Left renal pelvis (tissue), 4 donors: ENCODE measurements around the gene ZNF436. TPM values are rescaled to one million over a fixed set of nuclear protein-coding genes. Genes with fewer than 3 reads are reported as not detected.
"Not testable (repeated sequence)": the region's sequence is repeated elsewhere in the genome, so short reads cannot be mapped to it uniquely, and the experiment has no call there.

ENCODE experiments used
- DNase-seq, 4 donors: peaks; one replicate each; pipeline ENCODE4 v3.0.0-alpha.2; 2013; ENCODE audit warnings: low read depth in 4 of 4, low spot score in 3 of 4
- polyA plus RNA-seq, 4 donors: library from polyadenylated mRNA; unstranded; fragments of 120-200 nt; gene quantifications; one replicate each; pipeline ENCODE4 v1.2.1, GENCODE V29; 2013; ENCODE audit not compliant: insufficient read length in 4 of 4

ZNF436 gene
- polyA plus RNA-seq, 4 donors: 31.8 to 40.9 (median 37.4) TPM

DNA sequence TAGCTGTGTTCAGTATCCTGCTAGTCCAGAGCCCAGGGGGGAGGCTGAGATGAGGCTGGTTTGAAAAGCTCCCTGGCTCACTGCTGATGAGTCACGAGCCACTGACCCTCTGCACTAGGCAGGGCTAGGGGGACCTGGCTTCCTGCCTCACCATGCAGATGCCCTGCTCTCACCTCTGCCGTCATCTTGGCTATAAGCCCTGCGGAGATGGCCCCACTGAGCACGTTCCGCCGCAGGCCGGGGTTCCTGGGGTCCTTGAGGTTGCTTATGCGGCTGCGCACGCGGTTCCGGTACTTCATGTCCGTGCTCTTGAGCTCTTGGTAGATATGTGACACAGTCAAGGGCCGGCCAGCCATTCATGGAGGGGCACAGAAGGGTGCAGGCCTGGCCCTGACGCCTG is 24.1 kb upstream of the ZNF436 start:
- no peak for DNase-seq

DNA sequence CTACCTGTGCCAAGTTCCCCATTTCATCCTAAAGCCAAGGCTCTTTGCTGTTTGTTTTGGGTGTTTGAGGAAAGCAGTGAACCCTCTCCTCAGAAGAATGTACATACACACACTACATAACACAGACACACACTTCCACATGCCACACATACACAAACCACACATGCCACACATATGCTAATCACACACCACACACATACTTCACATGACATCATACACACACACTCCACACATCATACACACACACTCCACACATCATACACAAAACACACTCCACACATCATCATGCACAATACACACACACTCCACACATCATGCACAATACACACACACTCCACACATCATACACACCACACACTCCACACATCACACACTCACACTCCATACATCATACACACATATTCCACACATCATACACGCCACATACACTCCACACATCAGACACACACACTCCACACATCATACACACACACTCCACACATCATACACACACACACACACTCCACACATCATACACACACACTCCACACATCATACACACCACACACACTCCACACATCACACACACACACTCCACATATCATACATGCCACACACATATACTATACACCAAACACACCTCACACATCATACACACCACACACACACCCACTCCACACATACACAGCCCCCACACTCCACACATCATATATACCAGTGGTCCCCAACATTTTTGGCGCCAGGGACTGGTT is 22.7 kb upstream of the ZNF436 start:
- DNase-seq: no peak

DNA sequence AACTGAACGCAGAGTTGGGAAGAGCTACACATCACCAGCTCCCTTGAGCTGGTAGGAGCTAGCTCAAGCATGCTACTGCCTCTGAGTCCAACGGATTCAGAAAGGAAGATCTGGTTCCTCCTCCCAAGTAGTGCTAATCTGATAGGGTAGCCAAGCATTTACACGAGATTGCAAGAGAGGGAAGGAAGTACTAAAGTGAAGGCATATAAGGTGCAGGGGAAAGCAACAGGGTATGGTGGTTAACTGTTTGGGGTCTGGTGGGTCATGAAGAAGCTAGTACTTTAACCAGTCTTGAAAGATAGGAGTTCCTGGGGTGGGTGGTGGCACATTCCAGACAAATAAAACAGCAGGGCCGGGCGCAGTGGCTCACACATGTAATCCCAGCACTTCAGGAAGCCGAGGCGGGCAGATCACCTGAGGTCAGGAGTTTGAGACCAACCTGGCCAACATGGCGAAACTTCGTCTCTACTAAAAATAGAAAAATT is 20.2 kb upstream of the ZNF436 start:
- DNase-seq: no peak

DNA sequence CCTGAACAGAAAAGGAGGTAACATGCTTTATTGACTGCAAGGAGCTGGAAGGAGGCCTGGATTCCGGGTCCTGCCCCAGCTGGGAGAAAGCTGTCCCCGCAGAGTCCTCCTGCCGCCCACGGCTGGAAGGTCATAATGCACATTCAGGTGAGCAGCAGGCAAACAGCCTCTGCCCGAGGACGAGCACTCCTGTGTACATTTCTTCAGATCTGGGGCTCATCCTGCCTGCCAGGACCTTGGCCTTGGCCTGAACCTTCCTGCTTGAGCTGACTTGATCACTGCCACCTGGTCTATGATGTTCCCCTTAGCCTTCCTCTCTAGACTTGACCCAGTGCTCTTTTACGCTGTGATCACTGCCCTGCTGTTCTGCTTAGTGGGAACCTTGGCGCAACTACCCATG is 17.9 kb upstream of the ZNF436 start:
- DNase-seq: no peak

DNA sequence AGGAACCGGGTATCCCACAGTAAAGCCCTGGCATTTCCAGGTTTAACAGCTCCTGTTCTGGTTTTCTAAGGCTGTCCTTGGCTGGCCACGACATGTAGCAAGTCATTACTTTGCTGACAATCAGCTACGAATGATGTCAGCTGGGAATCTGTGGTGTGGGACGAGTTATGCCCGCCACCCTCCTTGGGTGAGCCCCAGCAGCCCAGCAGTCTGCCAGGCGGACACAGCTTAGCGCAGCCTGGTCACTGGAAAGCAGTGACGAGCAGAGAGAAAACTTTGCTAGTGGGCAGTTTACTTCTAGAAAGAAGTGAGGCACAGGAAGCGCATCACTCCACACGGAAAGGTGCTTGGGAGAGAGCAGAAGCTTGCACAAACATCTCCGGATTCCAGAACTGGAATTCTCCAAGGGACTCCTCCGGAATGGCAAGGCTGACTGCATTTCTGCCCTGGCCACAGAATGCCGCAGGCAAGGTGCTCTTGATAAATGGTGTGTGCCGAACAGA is 15.5 kb upstream of the ZNF436 start:
- no peak for DNase-seq

DNA sequence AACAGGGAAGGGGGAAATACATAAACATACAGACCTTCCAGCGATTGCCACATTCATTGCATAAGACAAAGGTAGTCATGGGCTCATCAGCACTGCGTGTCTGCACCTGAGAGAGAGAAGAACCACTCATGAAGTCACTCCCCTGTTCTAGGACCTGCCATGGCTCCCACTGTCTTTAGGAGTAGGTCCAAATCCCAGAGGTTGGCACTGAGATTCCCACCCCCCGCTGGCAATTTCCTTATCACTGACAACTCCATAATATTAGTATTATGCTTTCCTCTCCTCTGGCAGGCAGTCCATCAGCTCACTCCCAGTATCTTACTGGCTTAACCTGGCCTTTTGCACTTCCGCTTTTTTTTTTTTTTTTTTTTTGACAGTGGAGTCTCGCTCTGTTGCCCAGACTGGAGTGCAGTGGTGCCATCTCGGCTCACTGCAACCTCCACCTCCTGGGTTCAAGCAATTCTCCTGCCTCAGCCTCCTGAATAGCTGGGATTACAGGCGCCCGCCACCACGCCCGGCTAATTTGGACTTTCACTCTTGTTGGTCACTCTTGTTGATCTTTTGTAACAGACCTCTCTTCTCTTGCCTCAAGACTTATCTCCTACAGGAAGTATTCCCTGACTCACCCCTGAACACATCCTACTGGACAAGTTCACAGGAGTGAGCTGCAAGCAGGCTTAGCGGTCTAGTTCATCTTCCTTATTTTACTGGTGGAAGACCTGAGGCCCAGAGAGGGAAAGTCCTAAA is 14.8 kb upstream of the ZNF436 start:
- DNase-seq: no peak

DNA sequence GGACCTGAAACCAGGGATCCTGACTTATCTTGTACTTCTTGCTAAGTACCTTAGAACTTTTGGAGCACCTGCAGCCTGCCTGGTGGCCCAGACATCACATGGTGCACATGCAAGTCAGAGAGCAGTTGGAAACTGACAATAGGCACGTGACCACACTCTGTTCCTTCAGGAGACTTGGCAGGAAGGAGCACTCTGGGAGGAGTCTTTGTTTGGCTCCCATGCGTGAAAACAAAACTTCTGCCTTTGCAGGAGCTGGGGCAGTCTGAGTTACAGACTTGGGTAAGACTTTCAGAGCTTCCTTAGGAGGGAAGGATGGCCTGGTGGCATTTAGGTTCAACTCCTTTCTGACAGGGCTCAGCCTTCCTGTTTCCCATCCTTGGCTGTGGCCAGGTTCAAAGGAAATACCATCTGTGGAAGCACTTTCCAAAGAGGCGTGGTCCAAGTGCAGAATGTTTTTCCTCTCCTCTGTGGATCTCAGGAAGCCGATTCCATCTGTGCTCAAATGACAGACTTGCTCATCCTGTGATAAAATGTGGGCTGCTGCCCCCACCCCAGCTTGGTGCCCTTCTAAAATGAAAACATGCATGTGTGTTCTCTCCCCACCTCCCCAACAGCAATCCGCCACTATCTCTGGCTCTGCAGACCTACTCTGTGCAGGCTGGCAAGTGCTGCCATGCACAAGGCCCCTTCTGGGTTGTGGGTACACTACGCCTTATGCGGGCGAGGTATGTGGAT is 14.1 kb upstream of the ZNF436 start:
- DNase-seq: no peak

DNA sequence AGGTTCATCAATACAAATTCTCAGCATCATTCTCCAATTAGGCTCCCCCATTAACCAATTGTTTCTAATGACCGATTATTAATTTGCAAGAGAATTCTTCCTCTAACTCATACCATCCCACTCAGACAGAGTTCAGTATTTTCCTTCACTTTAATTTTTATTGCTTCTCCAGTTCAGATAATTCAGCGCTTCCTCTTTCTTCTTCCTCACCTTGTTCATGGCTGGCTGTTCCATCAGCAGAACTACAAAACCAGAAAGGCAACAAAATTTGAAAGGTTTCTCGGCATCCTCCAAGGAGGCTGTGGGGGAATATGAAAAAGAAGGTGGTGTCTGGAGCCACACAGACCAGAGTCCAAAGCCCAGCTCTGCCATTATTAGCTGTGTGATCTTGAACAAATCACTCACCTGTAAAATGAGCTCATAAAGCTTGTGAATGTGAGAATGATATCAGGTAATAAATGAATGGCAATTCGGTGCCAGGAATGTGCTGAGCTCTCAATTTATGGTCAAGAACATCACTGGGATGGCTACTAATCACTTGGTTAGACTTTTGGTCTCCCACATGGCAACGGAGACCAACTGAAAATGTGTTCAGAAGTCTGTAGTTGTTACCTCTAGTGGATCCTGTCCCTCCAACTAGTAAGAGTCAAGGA is 11.7 kb upstream of the ZNF436 start:
- DNase-seq: no peak

DNA sequence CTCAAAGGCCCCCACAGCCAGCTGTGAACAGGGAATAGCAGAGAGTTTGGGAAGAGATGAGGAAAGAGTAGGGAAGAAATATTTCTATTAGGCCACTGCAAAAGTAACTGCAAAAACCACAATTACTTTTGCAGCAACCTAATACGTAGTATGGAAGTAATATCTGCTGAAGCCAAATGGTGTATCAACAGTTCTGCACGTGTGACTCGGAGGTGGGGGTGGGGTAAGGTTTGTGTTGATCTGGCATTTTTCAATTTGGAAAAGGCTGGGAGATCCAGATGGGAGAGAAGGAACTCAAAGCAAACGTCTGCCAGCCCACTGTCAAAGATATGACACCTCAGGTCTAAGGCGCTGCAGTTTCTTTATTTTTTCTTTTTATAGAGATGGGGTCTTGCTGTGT is 11.1 kb upstream of the ZNF436 start:
- no peak for DNase-seq

DNA sequence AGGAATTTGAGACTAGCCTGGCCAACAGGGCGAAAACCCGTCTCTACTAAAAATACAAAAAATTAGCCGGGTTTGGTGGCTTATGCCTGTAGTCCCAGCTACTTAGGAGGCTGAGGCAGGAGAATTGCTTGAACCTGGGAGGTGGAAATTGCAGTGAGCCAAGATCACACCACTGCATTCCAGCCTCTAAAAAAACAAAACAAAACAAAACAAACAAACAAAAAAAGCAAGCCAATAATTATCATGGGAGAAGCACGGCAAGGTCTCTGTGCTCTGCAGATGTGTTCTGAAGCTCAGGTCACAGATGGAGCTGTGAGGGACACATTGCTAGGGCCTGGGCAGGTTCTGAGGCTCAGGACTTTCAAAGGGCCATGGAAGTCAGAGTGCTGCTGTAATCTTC is 10.6 kb upstream of the ZNF436 start:
- DNase-seq: not testable (repeated sequence)

DNA sequence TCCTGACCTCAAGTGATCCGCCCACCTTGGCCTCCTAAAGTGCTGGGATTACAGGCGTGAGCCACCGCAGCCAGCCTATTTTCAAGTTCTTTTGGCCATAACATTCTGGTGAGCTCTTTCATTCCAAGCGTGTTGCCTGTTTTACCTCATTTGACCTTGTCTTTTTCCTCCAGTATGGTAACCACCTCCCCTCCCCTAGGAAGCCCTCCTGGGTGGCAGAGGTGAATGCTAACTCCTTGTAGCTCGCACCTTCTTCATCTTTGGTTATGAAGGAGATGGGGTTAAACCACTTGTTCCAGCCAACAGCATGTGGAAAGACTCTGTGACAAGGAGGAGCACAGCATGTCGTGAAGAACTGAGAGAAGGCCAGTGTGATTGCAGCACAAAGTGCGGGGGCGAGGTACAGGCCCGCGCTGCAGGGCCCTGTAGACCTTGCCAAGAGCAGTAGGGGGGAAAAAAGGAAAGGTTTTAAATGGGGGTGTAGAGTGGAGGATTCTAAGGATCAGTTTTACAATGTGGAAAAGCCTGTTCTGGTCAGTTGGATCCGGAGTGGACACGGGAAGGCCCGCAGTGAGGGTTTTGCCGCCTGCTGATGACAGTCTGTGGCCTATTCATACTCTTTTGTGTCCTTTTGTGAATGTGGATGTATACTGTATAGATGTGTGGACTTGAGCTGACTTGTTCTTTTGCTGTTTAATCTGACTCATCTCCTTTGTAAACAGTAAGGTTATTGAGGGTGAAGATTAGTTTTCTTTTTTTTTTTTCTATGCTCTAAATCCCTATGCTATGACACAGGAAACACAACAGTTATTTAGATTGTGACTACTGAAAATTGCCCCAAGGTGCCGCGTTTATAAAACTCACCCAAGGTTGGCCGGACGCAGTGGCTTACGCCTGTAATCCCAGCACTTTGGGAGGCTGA is 7.5 kb upstream of the ZNF436 start:
- no peak for DNase-seq

DNA sequence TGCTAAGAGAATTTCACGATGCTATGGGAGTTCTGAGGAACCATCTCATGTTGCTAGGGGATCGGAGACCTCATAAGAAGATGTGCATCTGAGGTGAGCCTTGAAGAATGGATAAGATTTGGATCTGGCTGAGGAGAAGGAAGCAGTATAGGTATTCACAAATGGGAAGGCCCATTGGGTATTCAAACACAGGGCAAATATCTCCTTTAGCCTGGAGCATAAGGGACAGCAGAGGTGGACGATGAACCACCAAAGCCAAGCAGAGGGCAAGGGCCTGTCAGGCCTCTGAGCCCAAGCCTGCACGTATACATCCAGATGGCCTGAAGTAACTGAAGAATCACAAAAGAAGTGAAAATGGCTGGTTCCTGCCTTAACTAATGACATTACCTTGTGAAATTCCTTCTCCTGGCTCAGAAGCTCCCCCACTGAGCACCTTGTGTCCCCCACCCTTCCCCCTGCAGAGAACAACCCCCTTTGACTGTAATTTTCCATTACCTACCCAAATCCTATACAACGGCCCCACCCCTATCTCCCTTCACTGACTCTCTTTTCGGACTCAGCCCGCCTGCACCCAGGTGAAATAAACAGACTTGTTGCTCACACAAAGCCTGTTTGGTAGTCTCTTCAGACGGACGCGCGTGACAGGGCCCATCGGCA is 4.6 kb upstream of the ZNF436 start:
- not testable (repeated sequence) for DNase-seq

DNA sequence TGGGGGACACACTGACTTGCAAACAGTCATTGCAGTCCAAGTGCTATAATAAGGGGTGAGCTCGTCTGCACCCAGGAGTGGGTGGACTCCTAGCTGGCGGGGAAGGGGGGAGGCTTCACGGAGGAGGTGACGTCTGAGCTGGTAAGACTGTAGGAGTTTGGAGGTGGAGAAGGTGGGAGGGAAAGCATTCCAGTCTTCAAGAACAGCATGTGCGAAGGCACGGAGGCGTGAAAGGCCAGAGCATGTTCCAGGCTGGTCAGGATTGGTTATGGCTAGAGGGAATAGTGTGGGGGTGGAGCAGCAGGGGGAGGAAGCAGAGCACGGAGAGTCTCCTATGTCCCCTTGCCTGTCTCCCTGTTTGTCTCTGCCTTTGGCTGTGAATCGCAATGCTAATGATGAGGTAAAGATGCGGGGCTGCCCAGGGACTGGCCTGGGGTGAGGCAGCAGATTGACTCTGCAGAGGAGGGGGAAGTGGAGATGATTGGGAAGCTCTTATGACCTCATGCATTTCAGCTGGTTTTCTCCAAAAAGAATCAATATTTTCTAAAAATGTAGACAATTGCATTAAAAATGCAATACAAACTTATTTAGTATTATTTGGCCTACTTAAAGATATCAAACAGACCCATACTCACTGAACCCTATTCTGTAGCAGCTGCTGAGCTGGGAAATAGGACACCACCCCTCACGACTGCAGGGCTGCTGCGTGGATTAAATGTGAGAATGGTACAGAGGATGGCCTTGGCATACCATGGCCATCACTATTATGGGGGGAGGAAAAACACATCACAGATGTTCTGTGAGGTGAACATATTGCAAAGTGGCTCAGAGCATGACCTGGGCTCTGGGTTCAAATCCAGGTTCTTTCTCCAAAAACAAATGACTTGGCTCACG is 2.6 kb upstream of the ZNF436 start:
- DNase-seq: no peak

DNA sequence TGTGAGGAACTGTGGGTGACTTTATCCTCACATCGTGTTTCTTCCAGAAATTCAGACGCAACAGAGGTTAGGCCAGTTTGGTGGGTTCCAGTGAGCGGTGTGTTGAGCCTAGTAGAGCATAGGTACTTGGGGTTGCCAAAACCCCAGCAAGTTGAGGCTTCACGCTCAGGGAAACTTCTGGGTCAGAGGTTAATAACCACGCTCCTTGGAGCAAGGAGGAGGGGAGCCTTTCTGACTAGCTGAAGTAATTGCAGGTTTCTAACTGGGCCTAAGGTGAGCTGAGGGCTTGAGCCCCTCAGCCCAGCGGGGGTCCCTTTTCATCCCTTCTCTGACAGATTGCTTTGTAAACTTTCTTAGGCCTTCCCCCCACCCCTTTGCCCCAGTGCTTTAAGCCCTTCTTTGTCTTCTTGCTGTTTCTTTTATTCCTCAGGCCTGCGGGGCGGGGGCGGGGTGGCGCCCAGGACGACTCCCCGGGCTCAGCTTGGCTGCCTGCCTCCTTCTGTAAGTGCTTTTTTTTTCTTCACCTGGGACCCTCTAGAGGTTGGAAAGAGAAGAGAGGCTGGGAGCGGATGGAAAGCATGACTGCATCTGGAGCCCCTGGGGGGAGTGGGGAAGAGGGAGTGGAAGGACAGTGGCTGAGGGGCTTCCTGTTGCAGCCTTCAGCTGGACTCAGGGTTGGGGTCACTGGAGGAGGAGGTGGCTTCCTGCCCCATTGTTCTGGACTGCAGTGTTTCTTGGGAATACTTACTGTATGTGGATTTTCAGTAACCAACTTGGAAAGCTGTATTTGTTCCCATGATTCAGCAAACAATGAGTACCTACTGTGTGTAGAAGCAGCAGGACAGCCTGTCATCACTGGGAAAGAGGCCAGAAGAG is 1.3 kb upstream of the ZNF436 start:
- peak in 3 of 4 donors; percentile 39 to 71 (median 52) for DNase-seq

DNA sequence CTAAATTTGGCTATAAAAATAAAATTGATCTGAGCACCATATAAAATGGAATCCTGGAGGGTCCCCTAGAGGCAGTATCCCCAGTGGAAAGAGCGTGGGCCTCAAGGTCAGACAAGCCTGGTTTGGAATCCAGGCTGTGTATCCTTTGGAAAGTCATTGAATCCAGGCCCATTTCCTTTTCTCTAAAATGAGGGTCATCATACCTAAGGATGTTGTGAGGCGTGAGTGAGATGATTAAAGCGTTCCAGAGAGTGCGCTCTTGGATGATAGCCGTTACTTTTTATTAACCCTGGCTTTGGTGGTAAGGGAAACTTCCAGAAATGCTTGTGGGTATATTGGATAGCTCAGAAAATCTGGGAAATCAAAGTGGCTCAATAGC is 683 bp upstream of the ZNF436 start:
- no peak for DNase-seq

DNA sequence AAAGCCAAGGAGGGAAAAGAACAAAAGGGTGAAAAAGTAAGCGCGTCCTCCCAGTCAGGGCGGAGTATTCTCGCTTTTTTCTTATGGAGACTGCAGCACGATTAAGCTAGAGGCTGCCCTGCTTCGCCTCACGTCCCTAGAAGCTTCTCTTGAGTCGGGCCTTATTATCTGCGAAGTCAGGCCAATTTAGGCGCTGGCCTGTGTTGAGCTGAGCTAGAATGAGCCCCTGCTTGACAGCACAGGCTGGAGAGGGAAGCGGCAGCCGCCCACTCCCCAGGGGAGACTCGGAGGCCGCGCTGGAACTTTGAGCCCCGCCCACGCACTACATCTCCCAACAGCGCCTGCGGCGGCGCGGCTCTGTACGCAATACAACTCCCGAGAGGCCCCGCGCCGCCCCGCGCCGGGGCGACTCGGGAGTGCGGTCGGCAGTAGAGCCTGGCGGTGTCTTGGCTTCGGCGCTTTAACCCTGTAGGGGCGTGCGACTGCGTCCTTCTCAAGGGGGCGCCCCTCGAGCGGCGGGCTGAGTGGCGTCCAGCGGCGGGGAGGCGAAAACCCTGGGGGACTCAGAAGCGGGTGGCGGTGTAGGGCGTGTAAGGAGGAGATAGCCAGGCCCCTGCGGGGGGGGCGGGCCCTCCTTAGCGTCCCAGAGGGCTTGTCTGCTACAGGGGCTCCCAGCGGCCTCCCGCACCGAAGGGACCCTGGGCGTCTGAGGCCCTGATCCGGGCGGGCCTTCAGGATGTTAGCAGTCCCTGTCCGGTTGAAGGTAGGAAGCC is 888 bp downstream of the ZNF436 start:
- DNase-seq: peak in 3 of 4 donors; percentile 87 to 90 (median 88)
